K562 (cell line): Measurements from ENCODE around the gene ARAF. TPM values are rescaled to one million over a fixed set of nuclear protein-coding genes. Genes with fewer than 3 reads are reported as not detected.

ENCODE experiments used
- ATAC-seq: fragments of 200-7000 bp; cut with Tn5 transposase; 3 replicates; pipeline ENCODE4 v1.9.1; 2020; ENCODE audit warnings: moderate library complexity
- BruUV-seq: library from RNA; stranded (reverse); fragments of 400-500 nt; replicated peaks from 2 replicates; lab custom pipeline; 2021; lab: Mats Ljungman, UMichigan
- CTCF ChIA-PET: fragments of 300-600 bp; formaldehyde crosslinking; extraction: SDS; loops from one replicate; lab custom pipeline; 2021; ENCODE audit warnings: low intra/inter-chr PET ratio; lab: Yijun Ruan, JAX
- POLR2A ChIA-PET: fragments of 300-600, 350-650 bp; sonication (Branson Sonifier 250); formaldehyde crosslinking; extraction: SDS; loops from one replicate; lab custom pipeline; 2021; ENCODE audit warnings: antibody characterized with exemption, inconsistent platforms; lab: Yijun Ruan, JAX
- DNase-seq, 4 experiments: peaks; one replicate each; pipeline versions ENCODE4 v3.0.0 to v3.0.0-alpha.2; 2011 to 2018; ENCODE audit warnings: low spot score in 3 of 4, mixed read lengths in 3 of 4; ENCODE audit errors: extremely low read depth in 1 of 4
- FAIRE-seq: peaks from 2 replicates; lab custom pipeline; 2011; peaks lifted over from hg19 to GRCh38; lab: Jason Lieb, UNC
- H2AFZ ChIP-seq: 2 replicates; pipeline ENCODE4 v1.6.0; 2011; ENCODE audit warnings: low read depth, low read length, control low read depth, inconsistent platforms
- H3K27ac ChIP-seq: fragments of 200-600 bp; 3 replicates; pipeline ENCODE4 v1.8.0; 2011; ENCODE audit warnings: low read depth, mild to moderate bottlenecking, control low read depth, inconsistent platforms, low read length, moderate library complexity, mixed read lengths; ENCODE audit errors: extremely low read depth
- H3K27me3 ChIP-seq, 2 experiments: fragments of 300-600 bp in 1 of 2; 2 replicates in 1 of 2; 3 replicates in 1 of 2; pipeline versions ENCODE4 v1.6.0 to v1.8.0; 2011; ENCODE audit warnings: inconsistent platforms in 2 of 2, low read length in 2 of 2, mild to moderate bottlenecking in 1 of 2, mixed read lengths in 1 of 2, moderate library complexity in 1 of 2; ENCODE audit not compliant: control insufficient read depth in 2 of 2, insufficient read depth in 2 of 2
- H3K36me3 ChIP-seq: fragments of 300-600 bp; 3 replicates; pipeline ENCODE4 v1.8.0; 2011; ENCODE audit warnings: mild to moderate bottlenecking, low read length, inconsistent platforms; ENCODE audit not compliant: control insufficient read depth, insufficient read depth
- H3K4me1 ChIP-seq, 2 experiments: fragments of 200-600 bp in 1 of 2; replicated peaks in 1 of 2; 2 replicates in 1 of 2; 3 replicates in 1 of 2; pipeline versions ENCODE4 v1.5.1 to v1.8.0; 2011; ENCODE audit warnings: inconsistent platforms in 2 of 2, low read length in 2 of 2, mild to moderate bottlenecking in 1 of 2, mixed read lengths in 1 of 2, moderate library complexity in 1 of 2; ENCODE audit not compliant: control insufficient read depth in 2 of 2, insufficient read depth in 2 of 2
- H3K4me2 ChIP-seq: 2 replicates; pipeline ENCODE4 v1.6.1; 2011; ENCODE audit warnings: low read length, control low read depth, inconsistent platforms, mixed read lengths; ENCODE audit not compliant: insufficient read depth
- H3K4me3 ChIP-seq: fragments of 200-600 bp; sonication (generic), shearing (Covaris generic); 2 replicates; pipeline ENCODE4 v1.5.1; 2016; ENCODE audit warnings: control low read depth, inconsistent platforms
- H3K79me2 ChIP-seq: fragments of 200-600 bp; 3 replicates; pipeline ENCODE4 v1.8.0; 2011; ENCODE audit warnings: low read length, inconsistent platforms; ENCODE audit not compliant: control insufficient read depth, insufficient read depth
- H3K9ac ChIP-seq, 2 experiments: 2 replicates each; pipeline versions ENCODE4 v1.6.0 to v1.6.1; 2011; ENCODE audit warnings: low read depth in 2 of 2, low read length in 2 of 2, control low read depth in 1 of 2, inconsistent platforms in 1 of 2, mild to moderate bottlenecking in 1 of 2, mixed read lengths in 1 of 2; ENCODE audit not compliant: insufficient read depth in 1 of 2
- H3K9me1 ChIP-seq: one replicate; pipeline ENCODE4 v1.6.0; 2011; ENCODE audit warnings: inconsistent platforms, mild to moderate bottlenecking, low read length, moderate library complexity; ENCODE audit not compliant: control insufficient read depth, insufficient read depth
- H3K9me3 ChIP-seq: replicated peaks from 2 replicates; pipeline ENCODE4 v1.5.1; 2011; ENCODE audit warnings: low read depth, low read length, inconsistent platforms; ENCODE audit not compliant: control insufficient read depth, insufficient read depth
- H4K20me1 ChIP-seq: replicated peaks from 2 replicates; pipeline ENCODE4 v1.6.1; 2011; ENCODE audit warnings: low read length, inconsistent platforms, mixed read lengths; ENCODE audit not compliant: control insufficient read depth, insufficient read depth
- ATF3 ChIP-seq, 2 experiments: fragments of 450-650 bp in 1 of 2; sonication (generic) in 1 of 2; formaldehyde crosslinking in 1 of 2; IDR thresholded peaks in 1 of 2; conservative IDR thresholded peaks in 1 of 2; 2 replicates each; pipeline versions ENCODE4 v1.6.1 to v1.8.1; 2016 to 2023; ENCODE audit warnings: mild to moderate bottlenecking in 2 of 2, moderate library complexity in 2 of 2, inconsistent platforms in 1 of 2, missing genetic modification reagents in 1 of 2
- CBFA2T2 ChIP-seq: fragments of 450-650 bp; conservative IDR thresholded peaks from 2 replicates; pipeline ENCODE4 v1.6.1; 2017; ENCODE audit warnings: mild to moderate bottlenecking
- CBFA2T3 ChIP-seq: fragments of 450-650 bp; IDR thresholded peaks from 2 replicates; pipeline ENCODE4 v1.6.1; 2017
- DLX4 ChIP-seq: fragments of 250-450 bp; sonication (Bioruptor Pico); IDR thresholded peaks from 2 replicates; pipeline ENCODE4 v1.6.1; 2021; ENCODE audit warnings: mild to moderate bottlenecking
- FOSL1 ChIP-seq: fragments of 200-800 bp; sonication (Bioruptor generic); conservative IDR thresholded peaks from 2 replicates; pipeline ENCODE4 v1.6.1; 2016; ENCODE audit warnings: missing genetic modification characterization, missing compliant biosample characterization
- HNRNPLL ChIP-seq: fragments of 200-400 bp; formaldehyde crosslinking; IDR thresholded peaks from 2 replicates; pipeline ENCODE4 v1.6.1; 2017; ENCODE audit warnings: low read length, low read depth, mild to moderate bottlenecking; ENCODE audit not compliant: poor library complexity, severe bottlenecking
- JUND ChIP-seq, 2 experiments: IDR thresholded peaks; 2 replicates in 1 of 2; 3 replicates in 1 of 2; pipeline ENCODE4 v1.6.1; 2011; ENCODE audit warnings: borderline replicate concordance in 2 of 2, low read depth in 2 of 2, low read length in 2 of 2, improper control_type of control experiment in 1 of 2, missing biosample characterization in 1 of 2, missing genetic modification characterization in 1 of 2, missing genetic modification reagents in 1 of 2
- NR2F6 ChIP-seq: fragments of 450-650 bp; formaldehyde crosslinking; IDR thresholded peaks from 2 replicates; pipeline ENCODE4 v1.4.0; 2020; ENCODE audit warnings: mild to moderate bottlenecking
- POLR2B ChIP-seq: fragments of 450-650 bp; IDR thresholded peaks from 2 replicates; pipeline ENCODE4 v1.6.1; 2018; ENCODE audit warnings: low read depth; ENCODE audit not compliant: partially characterized antibody
- RAD51 ChIP-seq: fragments of 450-650 bp; IDR thresholded peaks from 2 replicates; pipeline ENCODE4 v1.7.1; 2016; ENCODE audit warnings: low read depth, mild to moderate bottlenecking, borderline replicate concordance
- RFX1 ChIP-seq: fragments of 450-650 bp; IDR thresholded peaks from 2 replicates; pipeline ENCODE4 v1.6.1; 2016; ENCODE audit warnings: mild to moderate bottlenecking, moderate library complexity
- SRF ChIP-seq, 2 experiments: fragments of 250-450, 450-650 bp in 1 of 2; sonication (Bioruptor Pico) in 1 of 2; sonication (generic) in 1 of 2; formaldehyde crosslinking; IDR thresholded peaks; 2 replicates each; pipeline versions ENCODE4 v1.5.0 to v1.5.1; 2020 to 2022; ENCODE audit warnings: mild to moderate bottlenecking in 1 of 2, missing genetic modification reagents in 1 of 2
- THRAP3 ChIP-seq: fragments of 450-650 bp; IDR thresholded peaks from 2 replicates; pipeline ENCODE4 v1.6.1; 2016; ENCODE audit warnings: mild to moderate bottlenecking, inconsistent platforms, borderline replicate concordance
- ZBTB2 ChIP-seq: fragments of 450-650 bp; IDR thresholded peaks from 2 replicates; pipeline ENCODE4 v1.6.1; 2016; ENCODE audit warnings: antibody characterized with exemption
- ZBTB9 ChIP-seq: fragments of 450-650 bp; formaldehyde crosslinking; IDR thresholded peaks from 2 replicates; pipeline ENCODE4 v1.4.0; 2020; ENCODE audit warnings: mild to moderate bottlenecking, moderate library complexity
- ZC3H4 ChIP-seq: sonication (generic); formaldehyde crosslinking; IDR thresholded peaks from 2 replicates; pipeline ENCODE4 v1.9.0; 2021; ENCODE audit warnings: missing genetic modification reagents, borderline replicate concordance
- ZKSCAN1 ChIP-seq: fragments of 150-350 bp; IDR thresholded peaks from 2 replicates; pipeline ENCODE4 v1.6.1; 2016; ENCODE audit warnings: low read depth, low read length
- ZNF384 ChIP-seq: IDR thresholded peaks from 2 replicates; pipeline ENCODE4 v1.6.1; 2012; ENCODE audit warnings: low read depth, low read length, improper control_type of control experiment
- ZNF696 ChIP-seq: fragments of 250-450 bp; sonication (Bioruptor Pico); conservative IDR thresholded peaks from 2 replicates; pipeline ENCODE4 v1.4.0; 2020; ENCODE audit warnings: mild to moderate bottlenecking, moderate library complexity
- WGBS: fragments of 100-300 bp; shearing (Covaris generic); methylation state at CpG from one replicate; pipeline ENCODE4 v1.1.6; 2016; ENCODE audit warnings: low coverage, mixed read lengths; ENCODE audit not compliant: insufficient coverage; ENCODE audit errors: missing lambda C conversion rate; 5-methylcytosine and 5-hydroxymethylcytosine counted together
- in situ Hi-C: fragments of 300-500 bp; cut with MboI; formaldehyde crosslinking; loops from 4 replicates; pipeline ENCODE4 v1.15.0; 2018; ENCODE audit warnings: inconsistent platforms, mixed read lengths
- intact Hi-C: fragments of 100-400 bp; cut with micrococcal nuclease; formaldehyde crosslinking; loops from 2 replicates; pipeline ENCODE4 v1.14.2; 2022
- polyA plus RNA-seq, 8 experiments: library from polyadenylated mRNA; depleted of rRNA in 4 of 8; stranded (reverse) in 5 of 8; unstranded in 3 of 8; fragments of >200 nt; fragmentation: Nextera tagmentation in 2 of 8; fragmentation: Illumina TruSeq in 1 of 8; extraction: Ambion mirVana in 2 of 8; extraction: Trizol in 1 of 8; gene quantifications; 2 replicates each; pipeline versions ENCODE4 v1.2.1 to v1.2.3, GENCODE V29; 2011 to 2014; ENCODE audit warnings: inconsistent platforms in 1 of 8, missing spikeins in 1 of 8
- total RNA-seq, 7 experiments: library from RNA; depleted of rRNA in 6 of 7; stranded (reverse); fragments of >200 nt in 6 of 7; fragmentation: Illumina TruSeq in 2 of 7; extraction: Trizol in 2 of 7; gene quantifications; 2 replicates each; pipeline versions ENCODE4 v1.2.1 to v1.2.3, GENCODE V29; 2011 to 2021; ENCODE audit warnings: low replicate concordance in 1 of 7

The ARAF gene
- total and polyA plus RNA-seq, 9 of the 15 experiments (the other 6 are each of a cell fraction or from before 2014, with no cell fraction given) = 5.5 to 70.0 (median 29.4) TPM

- H3K79me2 ChIP-seq = no peaks in the 10 kb centered on the region
- in situ Hi-C loops (no loop called here), intact Hi-C loops (no loop called here)
- no peaks in the 10 kb centered on the region for H3K36me3 ChIP-seq
- ATAC-seq (no peak), FAIRE-seq (peak; percentile 15), DNase-seq (peak in 1 of 4 experiments; percentile 24)
- no peak overlapping the region for H3K9ac ChIP-seq
- POLR2A ChIA-PET = no interaction called here
- H3K9me1 ChIP-seq = no peaks in the 10 kb centered on the region
- H3K4me2 ChIP-seq = no peak overlapping the region
- no peak overlapping the region for H3K4me3 ChIP-seq
- H3K9me3 ChIP-seq = 0 out of 2 replicates have a peak, but pooled peaks cover 2% of the 10 kb centered on the region
- BruUV-seq = no TSS peak
- H3K4me1 ChIP-seq = peaks cover 7% of the 10 kb centered on the region in 2 experiments; a peak in 4 of 5 replicates
- H3K27ac ChIP-seq = no peak overlapping the region
- CTCF ChIA-PET = no interaction called here
- H2AFZ ChIP-seq = no peak overlapping the region
- WGBS = 20% methylated on average over 1 of the region's 8 CpGs
- peaks cover 0 to 14% of the 10 kb centered on the region in 2 experiments; a peak in 3 of 5 replicates for H3K27me3 ChIP-seq
- no peaks in the 10 kb centered on the region for H4K20me1 ChIP-seq
- TF ChIP-seq SRF (CRISPR knock-in tag; IDR thresholded peaks at IDR 0.05) = no peak
- TF ChIP-seq CBFA2T2 = peak; percentile 64
- no peak for TF ChIP-seq NR2F6 (CRISPR knock-in tag)
- TF ChIP-seq ZNF696 = no peak
- 0 out of 2 replicates have a peak, but pooled peaks have one; percentile 15 for TF ChIP-seq FOSL1 (tag)
- peak; percentile 75 for TF ChIP-seq JUND (IDR thresholded peaks at IDR 0.05; ENCODE audit: borderline replicate concordance, low read depth, low read length)
- peak; percentile 27; the same call in 1 of the 3 replicates for TF ChIP-seq JUND (tag; IDR thresholded peaks at IDR 0.05; ENCODE audit: borderline replicate concordance, low read depth, low read length)
- TF ChIP-seq ZC3H4 (CRISPR knock-in tag) = no peak
- TF ChIP-seq ZKSCAN1 = no peak
- no peak for TF ChIP-seq ZBTB9 (CRISPR knock-in tag)
- TF ChIP-seq DLX4 (CRISPR knock-in tag) = no peak
- peak; percentile 77 for TF ChIP-seq CBFA2T3
- peak; percentile 86 for TF ChIP-seq ATF3 (IDR thresholded peaks at IDR 0.05)
- no peak for TF ChIP-seq ATF3 (CRISPR knock-in tag; conservative IDR thresholded peaks at IDR 0.05)
- no peak for TF ChIP-seq POLR2B
- TF ChIP-seq THRAP3 = no peak
- no peak for TF ChIP-seq HNRNPLL
- TF ChIP-seq RFX1 = peak; percentile 12; the same call in 1 of the 2 replicates
- TF ChIP-seq RAD51 = no peak
- no peak for TF ChIP-seq ZNF384
- TF ChIP-seq ZBTB2 = no peak
Observed at GRCh38 chrX:47613082-47613481, 52.1 kb downstream of the ARAF start.
